GM12878 (cell line): ENCODE measurements around the gene SLC38A1. TPM values are rescaled to one million over a fixed set of nuclear protein-coding genes. Genes with fewer than 3 reads are reported as not detected.

Experiments
- BACH1 ChIP-seq: fragments of 450-650 bp; IDR thresholded peaks from 2 replicates; pipeline ENCODE4 v1.6.1; 2017; ENCODE audit warnings: mild to moderate bottlenecking, borderline replicate concordance
- BCL11A ChIP-seq: IDR thresholded peaks from 2 replicates; pipeline ENCODE4 v1.6.1; 2011; ENCODE audit warnings: low read depth, low read length
- FOS ChIP-seq: IDR thresholded peaks from 3 replicates; pipeline ENCODE4 v1.6.1; 2011; ENCODE audit warnings: borderline replicate concordance; ENCODE audit not compliant: insufficient read length; ENCODE audit errors: extremely low read depth
- FOXM1 ChIP-seq: IDR thresholded peaks from 2 replicates; pipeline ENCODE4 v1.6.1; 2012; ENCODE audit warnings: low read depth, mild to moderate bottlenecking, inconsistent platforms, low read length, moderate library complexity
- HCFC1 ChIP-seq: fragments of 150-350 bp; IDR thresholded peaks from 2 replicates; pipeline ENCODE4 v1.6.1; 2014; ENCODE audit warnings: low read length
- IKZF1 ChIP-seq: fragments of 450-650 bp; conservative IDR thresholded peaks from 2 replicates; pipeline ENCODE4 v1.6.1; 2017; ENCODE audit warnings: antibody characterized with exemption, mild to moderate bottlenecking
- KDM1A ChIP-seq: fragments of 200-600 bp; sonication (generic); IDR thresholded peaks from 2 replicates; pipeline ENCODE4 v1.6.1; 2016; ENCODE audit warnings: borderline replicate concordance
- LARP7 ChIP-seq: fragments of 450-650 bp; IDR thresholded peaks from 2 replicates; pipeline ENCODE4 v1.6.1; 2017; ENCODE audit warnings: mild to moderate bottlenecking
- PAX5 ChIP-seq: IDR thresholded peaks from 2 replicates; pipeline ENCODE4 v1.6.1; 2011; ENCODE audit warnings: low read depth, low read length, borderline replicate concordance
- PAX8 ChIP-seq: fragments of 450-650 bp; IDR thresholded peaks from 2 replicates; pipeline ENCODE4 v1.6.1; 2017; ENCODE audit warnings: mild to moderate bottlenecking, moderate library complexity
- POLR2AphosphoS5 ChIP-seq: IDR thresholded peaks from 2 replicates; pipeline ENCODE4 v1.6.1; 2011; ENCODE audit warnings: mild to moderate bottlenecking, low read length, inconsistent platforms
- RAD21 ChIP-seq: IDR thresholded peaks from 2 replicates; pipeline ENCODE4 v1.6.1; 2011; ENCODE audit warnings: mild to moderate bottlenecking, low read depth, low read length, moderate library complexity; ENCODE audit not compliant: insufficient read depth
- REST ChIP-seq: IDR thresholded peaks from 2 replicates; pipeline ENCODE4 v1.6.1; 2012; ENCODE audit warnings: mild to moderate bottlenecking, low read depth, low read length
- SRF ChIP-seq, 2 experiments: IDR thresholded peaks; 2 replicates each; pipeline ENCODE4 v1.6.1; 2011; ENCODE audit warnings: low read depth in 2 of 2, low read length in 2 of 2, mild to moderate bottlenecking in 1 of 2, moderate library complexity in 1 of 2
- STAT1 ChIP-seq: fragments of 450-650 bp; conservative IDR thresholded peaks from 2 replicates; pipeline ENCODE4 v1.6.1; 2014; ENCODE audit warnings: antibody characterized with exemption, mild to moderate bottlenecking
- ZZZ3 ChIP-seq: IDR thresholded peaks from 2 replicates; pipeline ENCODE4 v1.6.1; 2011; ENCODE audit warnings: low read depth; ENCODE audit not compliant: control insufficient read depth, insufficient read length
- polyA plus RNA-seq, 11 experiments: library from polyadenylated mRNA; depleted of rRNA in 4 of 11; unstranded in 6 of 11; stranded (reverse) in 5 of 11; fragments of >200 nt; fragmentation: Nextera tagmentation in 4 of 11; fragmentation: Illumina TruSeq in 1 of 11; extraction: Ambion mirVana in 4 of 11; extraction: Trizol in 1 of 11; gene quantifications; 1 replicate in 1 of 11; 2 replicates in 10 of 11; pipeline versions ENCODE4 v1.2.1 to v1.2.3, GENCODE V29; 2011 to 2016; ENCODE audit warnings: inconsistent platforms in 2 of 11, missing spikeins in 2 of 11, low read depth in 1 of 11
- total RNA-seq, 4 experiments: library from RNA; depleted of rRNA in 3 of 4; stranded (reverse); fragments of >200 nt in 3 of 4; fragmentation: Illumina TruSeq in 1 of 4; extraction: Trizol in 1 of 4; gene quantifications; 2 replicates each; pipeline versions ENCODE4 v1.2.1 to v1.2.3, GENCODE V29; 2013 to 2021
- TF ChIP-seq, protein P1 (sequence below): fragments of 450-650 bp; IDR thresholded peaks from 2 replicates; pipeline ENCODE4 v1.6.1; 2016; ENCODE audit warnings: mild to moderate bottlenecking, moderate library complexity, borderline replicate concordance
- TF ChIP-seq, protein P2 (sequence below): fragments of 450-650 bp; IDR thresholded peaks from 2 replicates; pipeline ENCODE4 v1.6.1; 2017; ENCODE audit warnings: low read depth, mild to moderate bottlenecking, moderate library complexity
- TF ChIP-seq, protein P3 (sequence below): IDR thresholded peaks from 2 replicates; pipeline ENCODE4 v1.6.1; 2011; ENCODE audit warnings: low read depth, low read length, improper control_type of control experiment, borderline replicate concordance

SLC38A1 gene
- total and polyA plus RNA-seq, 10 of the 15 experiments (the other 5 are each of a cell fraction or from before 2014, with no cell fraction given) = 38.1 to 191 (median 144) TPM

GRCh38 chr12:46209914-46210872 lies 58.6 kb downstream of the SLC38A1 start (continued):
- TF ChIP-seq STAT1 (no peak), FOXM1 (peak; percentile 91; the same call in 1 of the 2 replicates), RAD21 (no peak), ZZZ3 (no peak), IKZF1 (peak; percentile 97), BCL11A (peak; percentile 99), PAX8 (0 out of 2 replicates have a peak, but pooled peaks have one; percentile 71), POLR2AphosphoS5 (peak; percentile 42; the same call in 1 of the 2 replicates), LARP7 (no peak), FOS (no peak), BACH1 (peak; percentile 79; the same call in 1 of the 2 replicates), SRF (IDR thresholded peaks at IDR 0.05; ENCODE audit: low read depth in 2 of 2, low read length in 2 of 2) (0 out of 4 replicates have a peak, but pooled peaks of 1 of the 2 experiments have one; percentile 32), REST (no peak), PAX5 (peak; percentile 86), KDM1A (no peak), HCFC1 (no peak)
- TF ChIP-seq, protein P1, sequence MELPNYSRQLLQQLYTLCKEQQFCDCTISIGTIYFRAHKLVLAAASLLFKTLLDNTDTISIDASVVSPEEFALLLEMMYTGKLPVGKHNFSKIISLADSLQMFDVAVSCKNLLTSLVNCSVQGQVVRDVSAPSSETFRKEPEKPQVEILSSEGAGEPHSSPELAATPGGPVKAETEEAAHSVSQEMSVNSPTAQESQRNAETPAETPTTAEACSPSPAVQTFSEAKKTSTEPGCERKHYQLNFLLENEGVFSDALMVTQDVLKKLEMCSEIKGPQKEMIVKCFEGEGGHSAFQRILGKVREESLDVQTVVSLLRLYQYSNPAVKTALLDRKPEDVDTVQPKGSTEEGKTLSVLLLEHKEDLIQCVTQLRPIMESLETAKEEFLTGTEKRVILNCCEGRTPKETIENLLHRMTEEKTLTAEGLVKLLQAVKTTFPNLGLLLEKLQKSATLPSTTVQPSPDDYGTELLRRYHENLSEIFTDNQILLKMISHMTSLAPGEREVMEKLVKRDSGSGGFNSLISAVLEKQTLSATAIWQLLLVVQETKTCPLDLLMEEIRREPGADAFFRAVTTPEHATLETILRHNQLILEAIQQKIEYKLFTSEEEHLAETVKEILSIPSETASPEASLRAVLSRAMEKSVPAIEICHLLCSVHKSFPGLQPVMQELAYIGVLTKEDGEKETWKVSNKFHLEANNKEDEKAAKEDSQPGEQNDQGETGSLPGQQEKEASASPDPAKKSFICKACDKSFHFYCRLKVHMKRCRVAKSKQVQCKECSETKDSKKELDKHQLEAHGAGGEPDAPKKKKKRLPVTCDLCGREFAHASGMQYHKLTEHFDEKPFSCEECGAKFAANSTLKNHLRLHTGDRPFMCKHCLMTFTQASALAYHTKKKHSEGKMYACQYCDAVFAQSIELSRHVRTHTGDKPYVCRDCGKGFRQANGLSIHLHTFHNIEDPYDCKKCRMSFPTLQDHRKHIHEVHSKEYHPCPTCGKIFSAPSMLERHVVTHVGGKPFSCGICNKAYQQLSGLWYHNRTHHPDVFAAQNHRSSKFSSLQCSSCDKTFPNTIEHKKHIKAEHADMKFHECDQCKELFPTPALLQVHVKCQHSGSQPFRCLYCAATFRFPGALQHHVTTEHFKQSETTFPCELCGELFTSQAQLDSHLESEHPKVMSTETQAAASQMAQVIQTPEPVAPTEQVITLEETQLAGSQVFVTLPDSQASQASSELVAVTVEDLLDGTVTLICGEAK = no peak
- TF ChIP-seq, protein P2, sequence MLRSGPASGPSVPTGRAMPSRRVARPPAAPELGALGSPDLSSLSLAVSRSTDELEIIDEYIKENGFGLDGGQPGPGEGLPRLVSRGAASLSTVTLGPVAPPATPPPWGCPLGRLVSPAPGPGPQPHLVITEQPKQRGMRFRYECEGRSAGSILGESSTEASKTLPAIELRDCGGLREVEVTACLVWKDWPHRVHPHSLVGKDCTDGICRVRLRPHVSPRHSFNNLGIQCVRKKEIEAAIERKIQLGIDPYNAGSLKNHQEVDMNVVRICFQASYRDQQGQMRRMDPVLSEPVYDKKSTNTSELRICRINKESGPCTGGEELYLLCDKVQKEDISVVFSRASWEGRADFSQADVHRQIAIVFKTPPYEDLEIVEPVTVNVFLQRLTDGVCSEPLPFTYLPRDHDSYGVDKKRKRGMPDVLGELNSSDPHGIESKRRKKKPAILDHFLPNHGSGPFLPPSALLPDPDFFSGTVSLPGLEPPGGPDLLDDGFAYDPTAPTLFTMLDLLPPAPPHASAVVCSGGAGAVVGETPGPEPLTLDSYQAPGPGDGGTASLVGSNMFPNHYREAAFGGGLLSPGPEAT = peak; percentile 86
- TF ChIP-seq, protein P3, sequence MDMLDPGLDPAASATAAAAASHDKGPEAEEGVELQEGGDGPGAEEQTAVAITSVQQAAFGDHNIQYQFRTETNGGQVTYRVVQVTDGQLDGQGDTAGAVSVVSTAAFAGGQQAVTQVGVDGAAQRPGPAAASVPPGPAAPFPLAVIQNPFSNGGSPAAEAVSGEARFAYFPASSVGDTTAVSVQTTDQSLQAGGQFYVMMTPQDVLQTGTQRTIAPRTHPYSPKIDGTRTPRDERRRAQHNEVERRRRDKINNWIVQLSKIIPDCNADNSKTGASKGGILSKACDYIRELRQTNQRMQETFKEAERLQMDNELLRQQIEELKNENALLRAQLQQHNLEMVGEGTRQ = no peak
